Neuron (in vitro differentiated cells): ENCODE data around the gene CAMK2N2.

Experiments used
- H2AFZ ChIP-seq: one replicate; pipeline ENCODE4 v1.6.1; 2013; ENCODE audit warnings: low read depth, mild to moderate bottlenecking, inconsistent platforms, low read length, moderate library complexity
- H3K27me3 ChIP-seq: one replicate; pipeline ENCODE4 v1.6.1; 2013; ENCODE audit warnings: low read length; ENCODE audit not compliant: insufficient read depth
- H3K36me3 ChIP-seq: one replicate; pipeline ENCODE4 v1.6.1; 2013; ENCODE audit warnings: low read length; ENCODE audit not compliant: insufficient read depth
- H3K4me1 ChIP-seq: one replicate; pipeline ENCODE4 v1.6.1; 2013; ENCODE audit warnings: low read length; ENCODE audit not compliant: insufficient read depth
- H3K4me3 ChIP-seq: 2 replicates; pipeline ENCODE4 v1.5.1; 2013; ENCODE audit warnings: mild to moderate bottlenecking, low read length, moderate library complexity
- H3K9me3 ChIP-seq: one replicate; pipeline ENCODE4 v1.6.1; 2013; ENCODE audit warnings: low read length

Gene CAMK2N2

GRCh38 chr3:184241447-184242296, 19.7 kb downstream of the CAMK2N2 start:
- Histone ChIP-seq H3K9me3 (no peaks in the 10 kb centered on the region), H3K27me3 (peaks cover 10% of the 10 kb centered on the region), H3K4me3 (no peak overlapping the region), H3K36me3 (peaks cover 37% of the 10 kb centered on the region), H2AFZ (no peak overlapping the region), H3K4me1 (no peaks in the 10 kb centered on the region)

- H3K27me3 ChIP-seq, result peaks cover 16% of the 10 kb centered on the region
- H3K4me1 ChIP-seq, result no peaks in the 10 kb centered on the region
- H3K9me3 ChIP-seq, result no peaks in the 10 kb centered on the region
- no peak overlapping the region for H2AFZ ChIP-seq
- H3K4me3 ChIP-seq, result no peak overlapping the region
- H3K36me3 ChIP-seq, result peaks cover 37% of the 10 kb centered on the region
Measured at GRCh38 chr3:184241141-184241446, 20.3 kb downstream of the CAMK2N2 start.

- Histone ChIP-seq H3K36me3 (peaks cover 32% of the 10 kb centered on the region), H3K9me3 (no peaks in the 10 kb centered on the region), H3K27me3 (peaks cover 21% of the 10 kb centered on the region), H3K4me3 (no peak overlapping the region), H3K4me1 (no peaks in the 10 kb centered on the region), H2AFZ (no peak overlapping the region)
Measured at GRCh38 chr3:184240384-184241140, 20.8 kb downstream of the CAMK2N2 start.

GRCh38 chr3:184239708-184240107, 21.6 kb downstream of the CAMK2N2 start:
- Histone ChIP-seq H3K4me3 (no peak overlapping the region), H3K9me3 (no peaks in the 10 kb centered on the region), H3K27me3 (peaks cover 29% of the 10 kb centered on the region), H3K36me3 (peaks cover 28% of the 10 kb centered on the region), H2AFZ (no peak overlapping the region), H3K4me1 (no peaks in the 10 kb centered on the region)

GRCh38 chr3:184239221-184239620, 22.1 kb downstream of the CAMK2N2 start:
- Histone ChIP-seq H2AFZ (no peak overlapping the region), H3K9me3 (no peaks in the 10 kb centered on the region), H3K4me1 (no peaks in the 10 kb centered on the region), H3K27me3 (peaks cover 34% of the 10 kb centered on the region), H3K36me3 (peaks cover 23% of the 10 kb centered on the region), H3K4me3 (no peak overlapping the region)

GRCh38 chr3:184238246-184238818, 23.0 kb downstream of the CAMK2N2 start:
- Histone ChIP-seq H3K4me3 (no peak overlapping the region), H2AFZ (no peak overlapping the region), H3K9me3 (no peaks in the 10 kb centered on the region), H3K27me3 (peaks cover 43% of the 10 kb centered on the region), H3K4me1 (no peaks in the 10 kb centered on the region), H3K36me3 (peaks cover 16% of the 10 kb centered on the region)

- H3K27me3 ChIP-seq, result peaks cover 48% of the 10 kb centered on the region
- H3K36me3 ChIP-seq, result peaks cover 11% of the 10 kb centered on the region
- no peaks in the 10 kb centered on the region for H3K9me3 ChIP-seq
- H2AFZ ChIP-seq, result no peak overlapping the region
- no peak overlapping the region for H3K4me3 ChIP-seq
- H3K4me1 ChIP-seq, result no peaks in the 10 kb centered on the region
Measured at GRCh38 chr3:184237807-184238206, 23.5 kb downstream of the CAMK2N2 start.

GRCh38 chr3:184237211-184237610, 24.1 kb downstream of the CAMK2N2 start:
- H3K4me3 ChIP-seq, result no peak overlapping the region
- no peaks in the 10 kb centered on the region for H3K9me3 ChIP-seq
- peaks cover 5% of the 10 kb centered on the region for H3K36me3 ChIP-seq
- H3K4me1 ChIP-seq, result no peaks in the 10 kb centered on the region
- H3K27me3 ChIP-seq, result peaks cover 54% of the 10 kb centered on the region
- no peak overlapping the region for H2AFZ ChIP-seq

- peaks cover 60% of the 10 kb centered on the region for H3K27me3 ChIP-seq
- no peaks in the 10 kb centered on the region for H3K4me1 ChIP-seq
- H3K9me3 ChIP-seq, result no peaks in the 10 kb centered on the region
- no peak overlapping the region for H3K4me3 ChIP-seq
- H2AFZ ChIP-seq, result no peak overlapping the region
- no peaks in the 10 kb centered on the region for H3K36me3 ChIP-seq
Measured at GRCh38 chr3:184236636-184237035, 24.7 kb downstream of the CAMK2N2 start.

- H2AFZ ChIP-seq, result no peak overlapping the region
- H3K27me3 ChIP-seq, result peaks cover 66% of the 10 kb centered on the region
- no peaks in the 10 kb centered on the region for H3K36me3 ChIP-seq
- no peaks in the 10 kb centered on the region for H3K4me1 ChIP-seq
- H3K4me3 ChIP-seq, result no peak overlapping the region
- H3K9me3 ChIP-seq, result no peaks in the 10 kb centered on the region
Measured at GRCh38 chr3:184236033-184236410, 25.3 kb downstream of the CAMK2N2 start.

GRCh38 chr3:184235381-184236032, 25.8 kb downstream of the CAMK2N2 start:
- Histone ChIP-seq H3K4me1 (peaks cover under 1% of the 10 kb centered on the region), H3K36me3 (no peaks in the 10 kb centered on the region), H3K9me3 (no peaks in the 10 kb centered on the region), H2AFZ (no peak overlapping the region), H3K4me3 (no peak overlapping the region), H3K27me3 (peaks cover 71% of the 10 kb centered on the region)

GRCh38 chr3:184234671-184235380, 26.5 kb downstream of the CAMK2N2 start:
- Histone ChIP-seq H3K36me3 (no peaks in the 10 kb centered on the region), H3K4me1 (peaks cover 6% of the 10 kb centered on the region), H3K27me3 (peaks cover 78% of the 10 kb centered on the region), H2AFZ (no peak overlapping the region), H3K9me3 (no peaks in the 10 kb centered on the region), H3K4me3 (no peak overlapping the region)
